Measurements from ENCODE around the gene C19orf33.

DNA sequence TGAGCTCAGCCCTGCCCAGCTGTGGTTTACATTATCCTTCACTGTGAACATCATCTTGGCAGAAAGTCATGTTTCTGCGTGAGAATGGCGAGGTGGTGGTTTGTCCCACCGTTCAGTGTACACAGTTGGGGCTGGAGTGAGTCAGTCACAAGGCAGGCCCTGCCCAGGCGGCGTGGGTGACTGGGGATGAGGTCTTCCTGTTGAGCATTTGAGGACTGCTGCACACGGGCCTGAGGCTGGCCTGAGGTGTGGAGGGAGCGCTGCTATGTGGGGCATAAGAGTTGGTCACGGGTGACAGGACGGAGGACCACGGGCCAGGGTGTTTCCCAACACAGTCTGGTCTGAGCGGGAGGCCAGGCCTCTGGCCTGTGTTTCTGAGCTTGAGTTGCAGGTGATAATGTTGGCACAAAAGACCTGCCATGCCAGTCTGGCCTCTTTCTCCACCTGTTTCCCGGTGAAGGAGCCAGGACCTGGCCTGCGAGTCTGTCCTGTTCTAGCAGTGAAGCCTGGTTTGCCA lies 13.4 kb upstream of the C19orf33 start:
- TF ChIP-seq, protein P1, sequence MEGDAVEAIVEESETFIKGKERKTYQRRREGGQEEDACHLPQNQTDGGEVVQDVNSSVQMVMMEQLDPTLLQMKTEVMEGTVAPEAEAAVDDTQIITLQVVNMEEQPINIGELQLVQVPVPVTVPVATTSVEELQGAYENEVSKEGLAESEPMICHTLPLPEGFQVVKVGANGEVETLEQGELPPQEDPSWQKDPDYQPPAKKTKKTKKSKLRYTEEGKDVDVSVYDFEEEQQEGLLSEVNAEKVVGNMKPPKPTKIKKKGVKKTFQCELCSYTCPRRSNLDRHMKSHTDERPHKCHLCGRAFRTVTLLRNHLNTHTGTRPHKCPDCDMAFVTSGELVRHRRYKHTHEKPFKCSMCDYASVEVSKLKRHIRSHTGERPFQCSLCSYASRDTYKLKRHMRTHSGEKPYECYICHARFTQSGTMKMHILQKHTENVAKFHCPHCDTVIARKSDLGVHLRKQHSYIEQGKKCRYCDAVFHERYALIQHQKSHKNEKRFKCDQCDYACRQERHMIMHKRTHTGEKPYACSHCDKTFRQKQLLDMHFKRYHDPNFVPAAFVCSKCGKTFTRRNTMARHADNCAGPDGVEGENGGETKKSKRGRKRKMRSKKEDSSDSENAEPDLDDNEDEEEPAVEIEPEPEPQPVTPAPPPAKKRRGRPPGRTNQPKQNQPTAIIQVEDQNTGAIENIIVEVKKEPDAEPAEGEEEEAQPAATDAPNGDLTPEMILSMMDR (IDR thresholded peaks at IDR 0.05; ENCODE audit: control extremely low read depth in 1 of 3, insufficient read depth in 1 of 3, low read depth in 1 of 3, low read length in 3 of 3), result no peak
- TF ChIP-seq POLR2AphosphoS5 (IDR thresholded peaks at IDR 0.05; ENCODE audit: low read depth, low read length) (no peak), FOSL1 (IDR thresholded peaks at IDR 0.05; ENCODE audit: insufficient read depth, low read depth, low read length) (no peak)

Data from H1 (cell line).